ENCODE measurements around the gene HIF3A. TPM values are rescaled to one million over a fixed set of nuclear protein-coding genes. Genes with fewer than 3 reads are reported as not detected.

The HIF3A gene
- total and polyA plus RNA-seq, 2 donors (not counting 3 experiments of a cell fraction or from before 2014, with no cell fraction given): 8.1 to 8.5 TPM

DNA sequence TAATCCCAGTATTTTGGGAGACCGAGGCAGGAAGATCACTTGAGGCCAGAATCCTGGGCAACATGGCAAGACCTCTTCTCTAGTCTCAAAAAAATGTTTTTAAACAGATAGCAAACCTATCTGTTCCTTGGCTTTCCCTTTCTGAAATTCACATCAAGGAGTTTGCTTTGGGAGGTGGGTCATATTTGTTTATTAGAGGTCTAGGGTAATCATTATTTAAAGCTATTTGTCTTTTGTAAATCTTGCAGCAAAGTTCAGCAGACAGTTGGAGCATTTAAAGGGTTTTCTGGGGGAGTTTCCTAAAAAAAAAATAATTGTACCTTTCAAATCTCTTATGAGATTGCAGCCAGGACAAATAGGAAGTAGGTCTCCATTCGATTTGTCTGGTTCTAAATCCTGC, 67.5 kb downstream of the HIF3A start:
- TF ChIP-seq MYC (IDR thresholded peaks at IDR 0.05; ENCODE audit: low read depth, low read length) (no peak), GATA2 (IDR thresholded peaks at IDR 0.05; ENCODE audit: insufficient read depth, insufficient read length, low read depth, low read length) (no peak), POLR2A (IDR thresholded peaks at IDR 0.05; ENCODE audit: low read depth, low read length) (no peak), POLR2AphosphoS5 (IDR thresholded peaks at IDR 0.05; ENCODE audit: insufficient read depth, low read depth, low read length) (no peak), MAX (IDR thresholded peaks at IDR 0.05; ENCODE audit: insufficient read depth, insufficient read length) (no peak), EZH2 (IDR thresholded peaks at IDR 0.05; ENCODE audit: borderline replicate concordance, low read depth, low read length, severe bottlenecking) (no peak), FOS (IDR thresholded peaks at IDR 0.05; ENCODE audit: borderline replicate concordance, insufficient read depth, low read length) (no peak), JUN (IDR thresholded peaks at IDR 0.05; ENCODE audit: borderline replicate concordance, insufficient read depth, insufficient read length, low read depth) (no peak)
- TF ChIP-seq, protein P1, sequence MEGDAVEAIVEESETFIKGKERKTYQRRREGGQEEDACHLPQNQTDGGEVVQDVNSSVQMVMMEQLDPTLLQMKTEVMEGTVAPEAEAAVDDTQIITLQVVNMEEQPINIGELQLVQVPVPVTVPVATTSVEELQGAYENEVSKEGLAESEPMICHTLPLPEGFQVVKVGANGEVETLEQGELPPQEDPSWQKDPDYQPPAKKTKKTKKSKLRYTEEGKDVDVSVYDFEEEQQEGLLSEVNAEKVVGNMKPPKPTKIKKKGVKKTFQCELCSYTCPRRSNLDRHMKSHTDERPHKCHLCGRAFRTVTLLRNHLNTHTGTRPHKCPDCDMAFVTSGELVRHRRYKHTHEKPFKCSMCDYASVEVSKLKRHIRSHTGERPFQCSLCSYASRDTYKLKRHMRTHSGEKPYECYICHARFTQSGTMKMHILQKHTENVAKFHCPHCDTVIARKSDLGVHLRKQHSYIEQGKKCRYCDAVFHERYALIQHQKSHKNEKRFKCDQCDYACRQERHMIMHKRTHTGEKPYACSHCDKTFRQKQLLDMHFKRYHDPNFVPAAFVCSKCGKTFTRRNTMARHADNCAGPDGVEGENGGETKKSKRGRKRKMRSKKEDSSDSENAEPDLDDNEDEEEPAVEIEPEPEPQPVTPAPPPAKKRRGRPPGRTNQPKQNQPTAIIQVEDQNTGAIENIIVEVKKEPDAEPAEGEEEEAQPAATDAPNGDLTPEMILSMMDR (IDR thresholded peaks at IDR 0.05; ENCODE audit: extremely low read depth in 1 of 2, insufficient read depth in 1 of 2, low read depth in 1 of 2, low read length in 2 of 2): no peak

More for the DNA sequence above, 67.5 kb downstream of the HIF3A start:
- Histone ChIP-seq H3K9ac (replicated peaks; ENCODE audit: extremely low read depth, insufficient read depth, low read length) (no peak overlapping the region), H3K27ac (ENCODE audit: insufficient read depth, low read depth, low read length) (no peak overlapping the region), H2AFZ (ENCODE audit: low read depth, low read length) (no peak overlapping the region), H3K79me2 (ENCODE audit: control insufficient read depth, insufficient read depth, low read length) (peaks cover 61% of the 10 kb centered on the region), H3K27me3 (ENCODE audit: control insufficient read depth in 2 of 2, insufficient read depth in 2 of 2, low read length in 2 of 2) (no peaks in the 10 kb centered on the region), H3K4me2 (ENCODE audit: insufficient read depth, low read length) (no peak overlapping the region), H4K20me1 (replicated peaks; ENCODE audit: control insufficient read depth, extremely low read depth, insufficient read depth, low read length) (no peaks in the 10 kb centered on the region), H3K4me3 (replicated peaks in 1 of 3; ENCODE audit: insufficient read depth in 1 of 3, low read depth in 1 of 3, low read length in 3 of 3) (no peak overlapping the region), H3K4me1 (ENCODE audit: control insufficient read depth, extremely low read depth, insufficient read depth, low read length) (no peaks in the 10 kb centered on the region), H3K9me3 (replicated peaks; ENCODE audit: control insufficient read depth, insufficient read depth, low read length) (no peaks in the 10 kb centered on the region), H3K36me3 (ENCODE audit: control insufficient read depth in 2 of 2, extremely low read depth in 1 of 2, insufficient read depth in 2 of 2, low read length in 2 of 2) (peaks cover 11 to 15% of the 10 kb centered on the region in 2 experiments), H3K9me1 (replicated peaks; ENCODE audit: control insufficient read depth, extremely low read depth, insufficient read depth, low read length) (no peaks in the 10 kb centered on the region)
- dilution Hi-C loops (cut with MboI; ENCODE audit: extremely low pct_ligation_motif_present, low sequenced_read_pairs): no loop called here
- intact Hi-C loops (cut with micrococcal nuclease): no loop called here
- ChIA-PET CTCF (interaction anchor here (0.5 to 1.3 kb wide), 4 partner anchors 10 to 83 kb away, joined by 3 to 6 read pairs (median 4); no protein-coding TSS in a partner anchor), POLR2A (no interaction called here)
- DNase-seq (ENCODE audit: low read depth, low spot score): no peak
- no TSS peak for BruUV-seq (replicated peaks)
- FAIRE-seq: no peak
